ENCODE measurements around the gene ANKDD1A.

DNA sequence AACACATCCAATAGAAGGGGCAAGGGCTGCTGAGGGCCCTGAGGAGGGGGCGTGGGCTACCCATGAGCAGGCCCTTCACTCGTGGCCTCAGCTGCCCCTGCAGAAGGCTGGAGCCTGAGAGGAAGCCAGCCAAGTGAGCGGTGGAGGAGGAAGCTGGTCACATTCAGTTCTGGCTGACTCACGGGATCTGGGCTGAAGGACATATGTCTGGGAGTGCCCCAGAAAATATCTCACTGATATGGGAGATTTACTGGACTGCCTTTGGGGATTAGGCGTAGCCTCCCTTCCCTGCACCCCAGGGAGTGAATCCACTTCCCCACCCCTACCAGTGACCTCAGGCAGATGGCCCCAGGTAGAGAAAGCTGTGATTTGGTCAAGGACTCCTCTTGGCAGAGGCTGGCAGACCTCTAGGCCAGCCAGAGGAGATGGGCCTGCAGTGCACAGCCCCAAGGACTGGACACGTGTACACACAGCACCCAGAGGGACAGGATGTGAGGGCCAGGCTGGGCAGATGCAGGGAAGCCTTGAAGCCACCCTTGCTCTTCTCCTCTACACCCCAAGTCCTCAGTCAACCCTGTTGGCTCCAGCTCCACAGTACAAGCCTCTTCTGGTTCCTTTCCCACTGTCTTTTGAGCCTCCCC is 14.2 kb upstream of the ANKDD1A start:
- TF ChIP-seq, protein P1, sequence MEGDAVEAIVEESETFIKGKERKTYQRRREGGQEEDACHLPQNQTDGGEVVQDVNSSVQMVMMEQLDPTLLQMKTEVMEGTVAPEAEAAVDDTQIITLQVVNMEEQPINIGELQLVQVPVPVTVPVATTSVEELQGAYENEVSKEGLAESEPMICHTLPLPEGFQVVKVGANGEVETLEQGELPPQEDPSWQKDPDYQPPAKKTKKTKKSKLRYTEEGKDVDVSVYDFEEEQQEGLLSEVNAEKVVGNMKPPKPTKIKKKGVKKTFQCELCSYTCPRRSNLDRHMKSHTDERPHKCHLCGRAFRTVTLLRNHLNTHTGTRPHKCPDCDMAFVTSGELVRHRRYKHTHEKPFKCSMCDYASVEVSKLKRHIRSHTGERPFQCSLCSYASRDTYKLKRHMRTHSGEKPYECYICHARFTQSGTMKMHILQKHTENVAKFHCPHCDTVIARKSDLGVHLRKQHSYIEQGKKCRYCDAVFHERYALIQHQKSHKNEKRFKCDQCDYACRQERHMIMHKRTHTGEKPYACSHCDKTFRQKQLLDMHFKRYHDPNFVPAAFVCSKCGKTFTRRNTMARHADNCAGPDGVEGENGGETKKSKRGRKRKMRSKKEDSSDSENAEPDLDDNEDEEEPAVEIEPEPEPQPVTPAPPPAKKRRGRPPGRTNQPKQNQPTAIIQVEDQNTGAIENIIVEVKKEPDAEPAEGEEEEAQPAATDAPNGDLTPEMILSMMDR (IDR thresholded peaks at IDR 0.05), result no peak
- TF ChIP-seq POLR2AphosphoS5 (IDR thresholded peaks at IDR 0.05) (peak in 2 of 3 donors; percentile 39 to 73), EP300 (IDR thresholded peaks at IDR 0.05) (no peak)

Measured in stomach (tissue), 4 donors.